GM18502 (cell line): ENCODE measurements around the gene RHOU.

ENCODE experiments used
- ATAC-seq: cut with Tn5 transposase; IDR thresholded peaks from one replicate; pipeline ENCODE4 v1.9.1; 2021; ENCODE audit warnings: mild to moderate bottlenecking; ENCODE audit not compliant: unreplicated experiment, poor library complexity

The RHOU gene

DNA sequence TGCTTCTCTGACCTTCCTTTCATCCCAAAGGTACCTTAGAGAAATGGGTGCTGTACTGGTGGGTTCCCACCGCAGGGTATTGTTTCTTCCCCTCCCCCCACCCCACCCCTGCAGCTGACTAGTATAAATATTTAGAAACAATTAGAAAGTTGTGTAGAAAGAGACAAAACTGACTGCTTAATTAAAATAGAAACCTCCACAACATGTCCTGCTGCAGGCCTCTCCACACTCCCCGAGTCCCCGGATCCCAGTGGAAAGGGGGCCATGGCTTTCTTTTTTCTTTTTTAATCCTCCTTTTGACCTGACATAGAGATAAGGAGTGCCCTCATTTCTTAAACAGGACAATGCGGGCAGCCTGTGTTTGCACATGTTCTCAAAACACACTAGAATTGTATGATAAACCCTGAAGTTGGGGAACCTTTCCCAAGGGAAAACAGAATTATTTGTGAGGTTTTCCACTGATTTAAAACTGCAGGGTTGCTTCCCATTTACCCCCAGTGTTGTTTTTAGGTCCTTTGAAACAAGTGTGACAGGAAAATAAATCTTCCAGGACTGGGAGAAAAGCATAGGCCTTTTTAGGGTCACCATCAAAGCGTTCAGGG is 1.7 kb downstream of the RHOU start:
- no peak for ATAC-seq

DNA sequence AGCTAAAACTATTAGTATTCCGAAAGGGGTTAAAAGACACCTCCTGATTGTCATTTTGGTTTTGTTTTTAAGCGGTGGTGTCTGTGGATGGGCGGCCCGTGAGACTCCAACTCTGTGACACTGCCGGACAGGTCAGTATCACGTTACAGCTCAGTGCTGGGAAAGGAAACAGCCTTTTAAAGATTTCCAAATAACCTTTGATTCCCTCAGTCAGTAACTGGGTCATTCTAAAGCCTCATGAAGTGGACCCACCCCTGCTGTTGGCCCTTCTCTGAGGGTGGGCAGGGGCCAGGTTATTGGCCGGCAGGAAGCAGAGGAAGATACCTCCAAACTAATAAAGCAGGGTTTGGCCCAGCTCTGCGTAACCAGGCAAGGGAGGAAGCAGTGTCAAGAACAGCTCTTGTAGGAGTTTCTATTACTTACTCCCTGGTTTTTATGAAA is 2.3 kb downstream of the RHOU start:
- no peak for ATAC-seq

DNA sequence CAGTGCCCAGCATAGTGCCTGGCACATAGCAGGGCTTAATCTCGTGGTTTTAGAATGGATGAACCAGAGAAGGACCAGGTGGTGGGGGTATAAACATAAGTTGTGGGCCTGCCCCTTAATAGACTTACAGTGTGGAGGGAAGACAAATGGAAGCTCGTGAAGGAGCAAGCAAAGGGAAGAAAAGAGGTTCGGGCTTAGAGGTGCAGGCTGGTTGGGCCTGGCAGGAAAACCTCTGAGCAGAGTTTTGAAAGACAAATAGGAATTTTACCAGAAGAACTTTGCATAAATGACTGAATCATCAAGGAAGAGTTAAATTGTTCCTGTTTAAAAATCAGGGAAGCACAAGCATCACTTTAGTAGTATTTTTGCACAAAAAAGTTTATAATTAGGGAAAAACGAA is 4.5 kb downstream of the RHOU start:
- ATAC-seq, result no peak

DNA sequence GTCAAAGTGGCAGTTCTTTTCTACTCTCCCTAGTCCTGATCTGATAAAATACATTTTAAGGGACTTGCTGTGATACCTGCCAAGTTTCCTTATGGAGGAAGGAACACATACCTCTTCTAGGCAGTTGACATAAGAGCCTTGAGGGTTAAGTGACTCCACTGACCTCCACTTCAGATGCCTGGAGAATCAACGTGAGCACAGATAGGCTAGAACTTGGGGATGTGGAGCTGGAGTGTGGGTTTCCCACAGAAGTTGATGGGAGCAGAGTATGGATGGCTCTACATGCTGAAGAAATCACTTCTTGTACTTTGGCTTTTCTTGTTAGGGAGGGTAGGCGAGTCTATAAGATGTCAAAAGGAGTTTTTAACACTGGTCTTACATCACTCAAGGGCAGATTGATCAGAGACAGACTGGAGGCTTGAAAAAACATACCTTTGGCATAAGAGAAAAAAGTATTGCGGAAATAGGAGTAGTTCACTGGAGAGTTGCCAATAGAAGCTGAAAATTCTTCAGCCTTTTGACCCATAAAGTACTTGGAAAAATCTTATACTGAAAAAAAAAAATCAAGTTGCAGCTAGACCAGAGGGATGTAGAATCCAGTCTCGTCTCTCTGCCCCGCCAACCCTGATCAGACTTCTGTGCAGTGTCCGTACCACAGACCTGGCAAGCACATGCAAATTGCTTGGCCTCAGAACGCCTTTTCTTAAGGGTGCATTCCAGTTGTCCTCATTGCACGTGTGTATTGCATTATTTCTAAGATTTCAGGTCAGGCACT is 5.5 kb downstream of the RHOU start:
- ATAC-seq, result no peak

DNA sequence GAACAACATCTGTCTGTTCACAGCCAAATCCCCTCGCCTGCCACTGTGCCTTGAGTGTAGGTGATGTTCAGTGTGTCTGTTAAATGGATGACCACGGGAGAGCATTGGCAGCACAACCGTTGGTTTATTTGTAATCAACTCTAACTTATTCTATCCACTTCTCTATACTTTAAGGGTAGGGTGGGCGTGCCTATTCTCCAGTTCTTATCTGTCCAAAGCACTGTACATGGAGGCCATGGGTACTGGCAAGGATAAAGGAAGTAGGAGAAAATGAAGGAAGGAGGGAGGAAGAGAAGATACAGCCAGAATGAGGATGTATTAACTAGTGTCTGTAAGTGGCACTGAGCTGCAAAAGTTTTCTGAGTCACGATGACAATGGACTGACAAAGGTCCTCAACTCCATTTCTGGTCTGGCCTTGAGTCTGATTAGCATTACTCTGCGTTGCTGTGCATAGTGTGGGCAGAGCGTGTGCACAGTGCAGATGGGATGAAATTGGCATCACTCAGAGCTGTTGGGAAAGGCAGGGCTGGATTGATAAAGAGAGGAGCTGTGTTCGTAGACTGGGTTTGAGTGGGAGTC is 7.1 kb downstream of the RHOU start:
- ATAC-seq, result no peak

DNA sequence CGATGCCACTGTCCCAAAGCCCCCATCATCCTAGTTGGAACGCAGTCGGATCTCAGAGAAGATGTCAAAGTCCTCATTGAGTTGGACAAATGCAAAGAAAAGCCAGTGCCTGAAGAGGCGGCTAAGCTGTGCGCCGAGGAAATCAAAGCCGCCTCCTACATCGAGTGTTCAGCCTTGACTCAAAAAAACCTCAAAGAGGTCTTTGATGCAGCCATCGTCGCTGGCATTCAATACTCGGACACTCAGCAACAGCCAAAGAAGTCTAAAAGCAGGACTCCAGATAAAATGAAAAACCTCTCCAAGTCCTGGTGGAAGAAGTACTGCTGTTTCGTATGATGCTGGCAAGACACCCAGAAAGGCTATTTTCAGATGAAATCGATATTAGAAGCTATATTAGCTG is 8.1 kb downstream of the RHOU start:
- no peak for ATAC-seq

DNA sequence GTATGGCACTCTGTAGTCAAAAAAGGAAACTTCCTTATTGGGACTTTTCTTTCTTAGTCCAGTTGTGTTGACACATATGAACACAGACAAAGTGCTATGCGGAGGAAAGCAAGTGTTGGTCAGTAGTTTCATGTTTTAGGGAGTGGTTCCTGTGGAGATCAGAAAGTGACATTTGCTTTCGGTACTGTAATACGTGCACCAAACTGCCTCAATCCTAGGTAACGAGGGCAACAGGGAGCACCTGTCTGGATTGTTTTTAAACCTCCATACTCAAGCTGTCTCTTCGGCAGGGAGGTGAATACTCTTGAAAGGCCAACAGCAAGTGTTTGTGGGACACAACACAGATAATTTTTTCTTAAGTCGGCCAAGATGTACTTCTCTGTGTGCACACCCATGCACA is 9.1 kb downstream of the RHOU start:
- ATAC-seq, result no peak

DNA sequence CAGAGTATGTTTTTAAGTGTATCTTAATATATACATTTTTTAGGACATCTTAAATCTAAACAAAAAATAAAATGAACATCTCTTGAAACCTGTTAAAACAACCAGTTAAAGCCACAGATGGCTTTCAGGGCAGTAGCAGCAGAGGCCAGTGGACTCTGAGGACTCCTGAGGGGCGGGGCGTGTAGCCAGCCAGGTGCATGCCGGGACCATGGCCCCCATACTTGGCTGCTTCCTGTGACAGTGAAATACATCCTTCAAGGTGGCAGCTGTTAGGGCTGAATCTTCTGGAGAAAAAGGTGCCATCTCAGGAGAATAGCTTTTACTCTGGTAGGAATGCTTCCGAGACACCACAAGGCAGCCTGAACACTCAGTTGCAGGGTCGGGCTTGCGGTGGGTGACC is 9.6 kb downstream of the RHOU start:
- ATAC-seq, result no peak

DNA sequence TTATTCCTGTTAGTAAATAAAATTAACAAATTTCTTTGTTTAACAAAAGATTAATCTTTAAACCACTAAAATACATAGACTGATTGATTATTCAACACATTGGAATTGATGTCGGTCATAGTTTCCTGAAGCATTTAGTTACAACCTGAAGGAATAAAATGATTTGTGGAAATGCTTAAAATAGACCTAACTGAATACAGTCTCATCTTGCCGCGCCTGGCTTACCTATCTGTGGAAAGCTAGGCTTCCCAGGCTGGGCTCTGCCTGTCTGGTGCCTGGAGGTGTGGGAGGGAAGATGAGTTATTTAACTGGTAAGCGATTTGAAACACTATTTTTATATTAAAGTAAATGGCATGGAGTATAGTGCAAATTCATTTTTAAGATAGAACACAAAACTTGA is 10.2 kb downstream of the RHOU start:
- no peak for ATAC-seq

DNA sequence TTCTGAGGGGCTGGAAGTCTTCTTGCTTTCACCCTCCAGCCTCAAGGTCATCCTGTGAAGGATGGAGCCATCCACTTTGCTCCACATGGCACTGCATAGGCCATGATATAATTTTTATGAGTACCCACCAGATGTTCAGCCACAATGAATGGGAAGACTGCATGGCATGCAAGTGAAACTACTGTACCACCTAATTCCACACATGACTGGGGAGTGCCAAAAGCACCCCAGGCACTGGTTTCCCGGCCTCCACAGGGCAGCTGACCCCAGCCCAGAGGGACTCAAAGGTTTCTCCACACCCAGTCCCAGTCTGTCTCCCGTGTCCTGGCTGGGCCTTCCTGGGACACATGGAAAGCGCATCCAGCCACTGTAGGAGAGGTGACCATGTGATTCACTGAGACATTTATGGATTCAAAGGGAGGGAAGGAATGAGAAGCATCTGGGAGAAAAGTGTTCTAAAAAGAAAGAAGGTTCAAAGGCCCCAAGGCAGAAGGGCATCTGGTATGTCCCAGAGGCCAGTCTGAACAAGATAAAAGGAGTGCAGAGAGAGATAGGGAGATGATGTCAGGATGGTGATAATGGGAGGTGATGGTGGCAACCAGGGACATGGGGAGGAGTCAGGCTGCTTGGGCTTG is 12.1 kb downstream of the RHOU start:
- no peak for ATAC-seq

DNA sequence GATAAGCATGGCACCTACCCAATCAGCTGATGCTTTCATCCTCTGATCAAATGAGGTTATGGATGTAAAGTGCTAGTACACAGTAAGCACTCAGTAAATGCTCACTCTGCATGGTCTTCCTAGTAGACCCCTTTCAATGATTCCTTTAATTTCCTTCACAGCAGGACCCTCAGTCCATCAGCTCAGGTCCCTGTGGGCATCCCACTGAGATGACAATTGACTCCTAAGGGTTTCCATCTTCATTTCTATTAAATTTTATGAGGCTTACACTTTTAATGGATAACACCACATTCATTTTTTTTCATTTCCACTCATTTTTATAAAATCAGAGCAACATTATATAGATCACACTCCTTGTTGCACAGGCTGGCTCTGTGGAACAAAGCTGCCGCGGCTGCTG is 12.8 kb downstream of the RHOU start:
- ATAC-seq, result no peak

DNA sequence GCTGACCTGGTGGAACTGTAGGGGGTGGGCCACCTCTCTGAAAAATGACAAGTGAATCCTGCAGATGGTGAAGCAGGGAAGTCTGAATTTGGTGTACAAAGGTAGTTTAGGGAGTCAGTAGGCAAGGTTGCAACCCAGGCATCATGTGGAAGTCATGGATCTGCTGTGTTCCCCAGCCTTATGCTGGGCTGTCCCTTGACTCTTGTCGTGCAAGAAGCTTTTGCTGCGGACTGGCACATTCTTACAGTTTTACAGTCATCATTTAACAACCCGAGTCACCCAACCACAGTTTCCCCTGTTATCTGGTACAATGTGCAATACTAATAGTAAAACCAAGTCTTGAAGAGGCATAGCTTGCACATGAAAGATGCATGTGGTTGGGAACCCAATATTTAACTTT is 13.2 kb downstream of the RHOU start:
- no peak for ATAC-seq

DNA sequence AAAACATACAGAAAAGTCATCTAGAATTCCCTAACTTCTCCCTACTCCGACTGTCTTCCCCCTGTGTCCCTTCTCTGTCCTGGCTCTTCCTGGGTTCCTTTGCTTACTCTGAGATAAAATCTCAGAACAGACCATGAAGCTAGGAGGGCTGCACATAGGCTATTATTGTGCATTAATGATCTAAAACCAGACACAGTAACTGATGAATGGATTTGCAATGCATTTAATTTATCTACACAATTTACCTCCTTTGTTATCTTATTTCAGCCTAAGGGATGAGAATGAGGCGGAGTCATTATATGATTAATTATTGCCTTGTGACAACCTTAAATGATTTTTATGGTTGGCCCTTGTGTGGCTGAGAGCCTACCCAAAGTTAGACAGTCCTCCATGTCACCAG is 14.5 kb downstream of the RHOU start:
- no peak for ATAC-seq

DNA sequence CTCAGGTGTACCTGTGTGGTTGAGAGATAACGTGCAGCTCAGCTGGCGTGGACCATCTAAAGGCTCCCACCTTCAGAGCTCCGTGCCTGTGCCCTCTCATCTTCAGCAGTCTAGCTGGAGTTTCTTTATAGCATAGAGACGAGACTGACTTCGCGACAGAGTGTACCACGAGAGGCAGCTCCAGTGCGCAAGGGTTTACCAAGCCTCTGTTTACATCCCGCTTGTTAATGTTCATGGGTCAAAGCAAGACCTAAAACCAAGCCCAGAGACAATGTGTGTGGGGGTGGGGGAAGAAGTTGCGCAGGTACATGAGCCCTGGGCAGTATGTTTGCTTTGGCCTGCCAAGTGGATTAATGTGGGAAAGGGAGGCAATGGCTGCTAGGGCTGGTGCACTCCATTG is 15.6 kb downstream of the RHOU start:
- ATAC-seq, result no peak

DNA sequence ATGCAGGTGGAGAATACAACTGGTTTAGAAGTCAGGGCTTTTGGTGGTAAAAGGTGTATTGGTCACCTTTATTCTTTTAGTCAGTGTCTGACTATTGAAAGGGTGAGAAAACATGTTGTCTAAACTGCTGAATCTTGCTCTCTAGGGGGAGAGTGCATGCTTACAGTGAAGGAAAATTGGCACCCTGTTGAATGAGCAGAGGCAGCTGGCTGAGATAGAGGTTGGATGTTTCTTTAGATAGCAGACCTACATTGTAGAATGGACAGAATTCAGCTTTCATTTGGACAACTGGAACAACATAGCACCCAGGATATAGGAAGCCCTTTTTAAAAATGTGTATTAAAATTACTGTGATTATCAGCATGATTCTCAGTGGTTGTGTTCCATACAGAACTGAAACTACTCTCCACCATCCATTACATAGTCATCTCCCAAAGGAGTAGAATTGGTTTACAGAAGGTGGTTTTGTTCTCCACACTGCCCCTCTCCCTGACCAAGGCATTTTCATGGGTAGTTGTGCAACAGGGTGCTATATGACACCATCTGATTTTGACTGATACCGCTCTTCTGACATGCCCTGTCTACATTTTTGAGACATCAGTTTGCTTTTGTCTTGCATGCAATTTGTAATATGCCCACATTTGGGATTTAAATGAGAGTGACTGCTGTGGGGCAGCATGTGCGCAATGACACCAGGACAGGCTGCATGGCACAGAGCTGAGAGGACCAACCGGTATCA is 16.2 kb downstream of the RHOU start:
- ATAC-seq, result no peak

DNA sequence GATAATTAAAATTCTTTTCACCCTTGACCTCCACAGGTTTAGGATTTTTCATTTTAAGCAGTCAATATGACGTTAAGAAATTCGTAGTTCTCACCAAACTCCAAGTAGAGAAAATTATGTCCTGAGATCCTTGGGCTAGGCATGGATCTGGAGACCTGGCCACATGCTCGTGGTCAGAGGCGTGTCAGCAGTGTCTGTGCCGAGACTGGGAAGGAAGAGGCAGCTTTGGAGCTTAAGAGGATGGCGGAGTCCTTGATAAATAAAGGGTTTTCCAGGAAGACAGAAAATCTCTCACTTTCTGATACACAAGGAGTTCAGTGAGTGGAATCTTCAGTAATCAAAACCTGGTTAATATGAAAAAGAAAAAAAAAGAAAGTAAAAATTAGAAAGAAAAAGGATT is 17.0 kb downstream of the RHOU start:
- no peak for ATAC-seq

DNA sequence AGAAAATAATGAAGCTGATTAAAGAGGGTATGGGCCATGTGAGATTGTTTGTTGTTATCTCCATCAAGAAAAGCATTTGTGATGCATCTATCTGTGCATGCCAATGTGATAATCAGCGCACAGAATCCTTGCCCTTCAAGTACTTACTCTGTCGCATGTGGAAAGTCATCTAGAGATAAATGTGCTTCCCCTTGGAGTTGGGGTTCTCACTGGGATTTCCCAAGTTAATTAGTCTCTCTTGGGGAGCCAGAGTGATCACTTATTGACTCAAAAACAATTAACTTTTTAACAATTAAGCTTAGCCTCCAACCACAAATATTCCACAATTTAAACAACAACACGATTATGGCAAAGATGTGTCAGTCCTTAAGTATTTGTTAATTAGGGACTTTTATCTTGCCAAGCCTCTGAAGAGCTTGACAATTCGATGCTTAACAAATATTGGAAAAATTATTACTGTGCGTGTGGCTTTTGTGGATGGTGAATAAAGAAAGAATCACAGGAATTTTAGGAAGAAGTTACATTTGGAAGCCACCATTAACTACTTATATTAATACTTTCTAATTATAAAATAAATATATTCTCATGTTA is 17.5 kb downstream of the RHOU start:
- ATAC-seq, result no peak

DNA sequence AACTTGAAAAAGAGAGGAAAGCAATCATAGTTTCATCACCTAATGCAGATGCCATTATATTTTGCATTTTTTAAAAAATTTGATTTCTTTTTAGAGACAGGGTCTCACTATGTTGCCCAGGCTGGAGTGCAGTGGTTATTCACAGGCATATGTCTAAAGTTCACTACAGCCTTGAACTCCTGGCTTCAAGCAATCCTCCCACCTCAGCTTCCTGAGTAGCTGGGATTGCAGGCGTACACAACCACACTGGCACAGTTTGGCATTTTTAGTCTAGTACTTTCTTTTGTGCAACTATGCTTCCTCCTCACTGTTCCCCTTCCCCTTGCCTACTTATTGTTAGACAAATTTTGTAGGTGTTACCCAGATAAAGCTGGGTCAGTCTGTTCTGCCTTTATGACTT is 18.0 kb downstream of the RHOU start:
- no peak for ATAC-seq

DNA sequence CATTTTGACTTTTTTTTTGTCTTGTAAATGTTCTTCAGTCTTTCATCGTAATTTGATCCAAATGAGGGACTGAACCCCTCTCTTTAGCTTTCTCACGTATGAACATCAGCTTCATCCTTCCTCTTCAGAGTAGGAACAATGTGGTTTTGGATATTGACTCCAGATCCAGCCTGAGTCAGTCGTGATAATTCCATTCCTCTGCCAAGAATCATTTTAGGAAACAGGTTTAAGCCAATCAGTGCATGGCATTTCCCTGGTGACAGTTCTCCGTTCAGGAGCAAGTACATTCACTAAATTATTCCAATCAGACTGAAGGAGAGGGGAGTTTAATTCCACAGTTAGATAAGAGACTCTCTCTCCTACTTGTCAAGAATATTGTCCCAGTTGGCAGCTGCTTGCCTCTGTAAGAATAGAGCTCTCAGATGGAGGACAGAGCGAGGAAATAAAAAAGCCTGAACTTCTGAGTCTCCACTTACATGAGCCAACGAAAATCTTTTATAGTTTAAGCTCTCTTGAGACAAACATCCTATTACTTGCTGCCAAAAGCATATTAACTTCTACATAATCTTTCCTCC is 18.6 kb downstream of the RHOU start:
- ATAC-seq, result no peak

DNA sequence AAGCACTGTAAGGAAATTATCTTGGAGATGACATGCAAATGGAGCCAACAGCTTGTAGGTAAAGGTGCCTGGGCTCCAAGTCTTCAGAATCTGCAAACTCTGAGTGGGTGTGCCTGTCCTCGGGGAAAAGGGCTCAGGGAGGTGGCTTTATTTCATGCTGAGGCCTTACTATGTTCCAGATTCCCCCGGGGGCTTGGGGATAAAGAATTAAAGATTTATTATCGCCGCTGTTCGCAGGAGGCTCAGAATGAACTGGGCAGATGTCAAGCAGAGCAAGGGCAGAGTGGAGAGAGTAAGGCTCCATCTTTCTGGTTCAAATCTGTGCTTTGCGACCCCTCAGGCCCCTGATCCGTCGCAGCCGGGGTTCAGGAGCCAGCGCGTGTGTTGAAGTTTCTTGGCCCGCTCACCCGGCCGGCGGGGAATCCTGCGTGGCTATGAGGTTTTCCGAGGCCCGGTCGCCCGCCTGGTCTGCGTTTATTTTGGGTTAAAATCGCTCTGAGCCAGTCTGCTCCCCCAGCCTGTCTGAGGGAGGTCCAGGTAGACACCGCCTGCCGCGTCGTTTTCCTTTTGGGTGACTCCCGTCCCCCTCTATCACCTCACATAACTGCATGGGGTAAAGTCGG is 19.5 kb downstream of the RHOU start:
- ATAC-seq, result no peak
